ENCODE results near the gene TBC1D21. TPM values are rescaled to one million over a fixed set of nuclear protein-coding genes. Genes with fewer than 3 reads are reported as not detected.
A peak's percentile ranks its signal among the peaks of the same experiment; 100 is the strongest.

The TBC1D21 gene, protein sequence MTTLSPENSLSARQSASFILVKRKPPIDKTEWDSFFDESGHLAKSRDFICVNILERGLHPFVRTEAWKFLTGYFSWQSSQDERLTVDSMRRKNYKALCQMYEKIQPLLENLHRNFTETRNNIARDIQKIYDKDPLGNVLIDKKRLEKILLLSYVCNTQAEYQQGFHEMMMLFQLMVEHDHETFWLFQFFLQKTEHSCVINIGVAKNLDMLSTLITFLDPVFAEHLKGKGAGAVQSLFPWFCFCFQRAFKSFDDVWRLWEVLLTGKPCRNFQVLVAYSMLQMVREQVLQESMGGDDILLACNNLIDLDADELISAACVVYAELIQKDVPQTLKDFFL
- total RNA-seq, result not detected
- long read RNA-seq, result 0 reads

DNA sequence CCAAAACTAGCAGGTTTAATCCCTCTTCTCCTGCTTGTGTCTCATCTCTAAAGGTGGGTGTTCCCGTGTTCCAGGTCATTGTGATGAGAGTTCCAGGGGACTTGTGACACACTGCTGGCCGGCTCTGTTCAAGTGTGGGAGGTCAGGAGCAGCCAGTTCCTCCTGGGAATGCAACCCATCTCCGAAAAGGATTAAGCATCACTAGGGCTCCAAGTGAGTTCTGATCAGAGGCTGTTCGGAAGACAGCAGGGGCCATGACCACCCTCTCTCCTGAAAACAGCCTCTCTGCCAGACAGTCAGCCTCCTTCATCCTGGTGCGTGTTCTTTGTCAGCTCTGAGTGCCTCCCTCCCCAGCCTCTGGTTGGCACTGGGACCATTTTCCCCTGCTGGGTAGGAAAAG, at the start of gene TBC1D21:
TBC1D21 (plus strand) TSS at position 109 of the 400 bp plus-strand sequence; CDS start at position 255, 146 bp downstream.
- DNase-seq (ENCODE audit: missing footprints), result no peak
- no peak for ATAC-seq
- intact Hi-C loops (cut with DNase I), result loop anchor here (5.0 kb wide), 1 partner anchor 76 kb away; no protein-coding TSS in a partner anchor

DNA sequence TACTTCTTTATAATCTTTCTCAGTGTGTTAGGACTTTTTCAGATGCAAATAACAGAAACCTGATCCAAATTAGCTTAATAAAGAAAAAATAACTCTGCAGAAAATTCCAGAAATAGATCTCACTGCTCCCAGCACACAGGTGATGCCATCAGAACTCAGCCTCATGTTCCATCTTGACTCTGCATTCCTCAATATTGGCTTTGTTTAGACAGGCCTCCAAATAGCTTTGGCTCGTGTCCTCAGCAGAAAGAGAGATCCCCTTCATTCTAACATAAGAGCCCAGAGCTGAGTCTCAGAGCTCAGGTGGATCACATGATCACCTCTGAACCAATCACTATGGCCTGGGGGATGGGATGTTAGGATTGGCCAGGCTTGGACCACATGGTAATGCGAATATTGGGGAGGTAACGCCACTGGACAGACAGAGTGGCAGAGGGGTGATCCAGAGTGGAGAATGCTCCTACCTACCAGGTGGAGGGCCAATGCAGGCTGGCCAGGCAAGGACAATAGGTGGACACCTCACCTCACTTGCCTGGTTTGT, 46.6 kb upstream of the TBC1D21 start:
- intact Hi-C loops (cut with DNase I), result no loop called here
- DNase-seq (ENCODE audit: missing footprints) (no peak), ATAC-seq (no peak)

DNA sequence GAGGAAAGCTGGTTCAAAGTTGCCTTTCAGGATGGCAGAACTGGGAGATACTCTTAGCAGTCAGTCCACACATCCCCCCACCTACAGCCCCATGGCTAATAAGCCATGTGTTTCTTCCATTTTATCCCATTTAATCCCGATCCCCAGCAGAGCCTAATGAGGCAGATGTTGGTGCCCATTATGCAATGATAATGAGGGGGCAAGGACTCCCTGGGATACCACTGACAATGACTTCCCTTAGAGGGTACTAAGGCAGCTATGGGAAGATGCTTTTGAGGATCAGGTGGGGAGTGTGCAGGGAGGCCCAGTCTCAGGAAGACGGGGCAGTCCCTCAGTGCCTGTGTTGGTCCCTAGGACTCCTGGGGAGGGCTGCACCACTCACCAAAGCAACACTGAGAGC, 43.8 kb upstream of the TBC1D21 start:
- ATAC-seq (no peak), DNase-seq (ENCODE audit: missing footprints) (no peak)
- intact Hi-C loops (cut with DNase I), result no loop called here

DNA sequence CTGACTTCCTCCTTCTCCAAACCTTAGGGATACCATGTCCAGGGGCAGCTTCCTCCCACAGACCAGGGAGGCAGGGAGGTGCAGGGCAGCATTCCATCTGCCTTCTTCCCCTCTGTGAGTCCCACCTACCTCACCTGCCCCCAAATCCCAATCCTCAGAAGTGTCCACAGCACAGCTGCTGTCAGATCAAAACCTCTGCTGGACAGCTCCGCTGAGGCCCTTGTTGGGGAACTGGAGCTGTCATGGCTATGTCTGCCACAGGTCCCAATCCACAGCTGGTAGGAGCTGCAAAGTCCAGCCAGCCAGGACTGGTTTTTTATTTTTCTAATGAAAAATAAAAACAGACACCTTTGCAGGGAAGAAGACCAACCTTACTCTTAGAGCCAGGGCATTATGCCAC, 40.7 kb upstream of the TBC1D21 start:
- ATAC-seq, result no peak
- intact Hi-C loops (cut with DNase I), result no loop called here
- DNase-seq (ENCODE audit: missing footprints), result no peak

DNA sequence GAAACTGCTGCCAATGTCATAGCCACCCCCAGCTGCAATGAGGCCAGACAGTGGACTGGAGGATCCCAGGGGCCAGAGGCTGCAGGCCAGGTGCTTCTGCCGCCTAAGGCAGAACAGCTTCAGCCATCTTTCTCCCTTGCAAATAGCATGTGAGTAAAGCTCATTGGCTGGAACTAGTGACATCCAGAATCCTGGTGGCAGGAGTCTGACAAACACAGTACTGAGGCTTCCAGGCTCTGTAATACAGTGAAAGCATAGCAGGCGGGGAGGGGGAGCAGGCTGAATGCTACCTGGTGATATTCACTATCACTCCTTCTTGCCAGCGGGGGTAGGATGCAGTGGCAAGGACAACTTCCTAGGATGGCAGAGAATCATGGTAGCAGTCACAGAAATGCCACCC, 36.5 kb upstream of the TBC1D21 start:
- no peak for DNase-seq (ENCODE audit: missing footprints)
- intact Hi-C loops (cut with DNase I), result no loop called here
- ATAC-seq, result no peak

DNA sequence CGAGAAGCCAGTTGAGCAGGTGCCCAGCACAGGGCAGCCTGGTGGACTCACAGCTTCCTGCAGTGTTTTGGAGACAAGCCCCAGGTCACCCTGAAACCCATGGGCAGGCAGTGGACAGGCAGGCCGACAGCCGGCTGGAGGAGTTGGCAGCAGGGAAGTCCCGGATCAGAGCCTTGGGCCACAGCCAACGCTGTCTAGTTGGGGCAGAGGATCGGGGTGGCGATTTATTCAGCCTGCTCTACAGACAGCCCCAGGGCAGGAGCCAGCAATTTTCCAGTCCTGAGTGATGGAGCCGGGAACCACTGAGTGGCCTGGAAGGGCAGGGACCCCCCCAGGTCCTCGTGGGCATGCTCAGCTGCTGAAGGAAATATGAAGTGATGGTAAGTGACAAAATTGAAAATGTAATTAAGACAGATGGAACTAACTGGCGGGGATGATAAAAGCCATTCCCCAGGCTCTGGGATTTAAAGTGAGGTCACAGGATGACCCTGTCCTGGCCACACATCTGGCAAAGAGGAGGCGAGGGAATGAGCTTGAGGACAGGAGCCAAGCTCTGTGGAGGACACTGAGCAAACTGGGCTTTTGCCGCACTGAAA, 34.4 kb upstream of the TBC1D21 start:
- intact Hi-C loops (cut with DNase I), result loop anchor here (2.0 kb wide), 1 partner anchor 36 kb away; no protein-coding TSS in a partner anchor
- DNase-seq (ENCODE audit: missing footprints) (peak; percentile 85), ATAC-seq (peak; percentile 95)

DNA sequence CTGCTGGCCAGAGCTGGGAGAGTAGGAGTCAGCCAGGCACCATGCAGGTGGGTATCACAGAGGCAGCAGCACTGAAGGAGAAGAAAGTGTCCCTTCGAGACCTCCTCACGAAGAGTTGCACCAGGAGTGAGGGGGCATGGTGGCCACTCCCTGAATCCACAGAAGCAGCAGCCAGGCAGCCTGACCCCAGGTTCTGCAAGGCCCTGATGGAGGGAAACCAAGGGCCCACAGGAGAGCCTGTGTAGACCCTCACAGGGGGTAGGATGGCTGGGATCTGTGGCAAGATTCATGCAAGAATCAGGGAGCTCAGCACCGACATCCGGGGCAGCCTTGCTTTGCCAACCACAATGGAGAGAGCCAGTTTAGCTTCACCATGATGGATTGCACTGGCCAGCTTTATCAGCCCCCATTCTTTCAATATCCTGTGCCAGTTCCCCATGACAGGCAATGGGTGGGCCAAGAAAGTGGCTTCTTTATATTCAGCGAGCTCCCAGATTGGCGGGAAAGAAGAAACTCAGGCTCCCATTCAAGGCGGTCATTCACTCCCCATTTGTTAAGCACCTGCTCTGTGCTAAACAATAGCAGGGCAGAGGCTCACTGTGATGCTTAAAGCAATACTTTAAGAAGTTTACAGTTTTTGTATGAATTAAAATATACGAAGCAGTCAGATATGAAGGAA, 33.5 kb upstream of the TBC1D21 start:
- intact Hi-C loops (cut with DNase I), result loop anchor here (2.0 kb wide), 1 partner anchor 37 kb away; no protein-coding TSS in a partner anchor
- DNase-seq (ENCODE audit: missing footprints) (no peak), ATAC-seq (no peak)

DNA sequence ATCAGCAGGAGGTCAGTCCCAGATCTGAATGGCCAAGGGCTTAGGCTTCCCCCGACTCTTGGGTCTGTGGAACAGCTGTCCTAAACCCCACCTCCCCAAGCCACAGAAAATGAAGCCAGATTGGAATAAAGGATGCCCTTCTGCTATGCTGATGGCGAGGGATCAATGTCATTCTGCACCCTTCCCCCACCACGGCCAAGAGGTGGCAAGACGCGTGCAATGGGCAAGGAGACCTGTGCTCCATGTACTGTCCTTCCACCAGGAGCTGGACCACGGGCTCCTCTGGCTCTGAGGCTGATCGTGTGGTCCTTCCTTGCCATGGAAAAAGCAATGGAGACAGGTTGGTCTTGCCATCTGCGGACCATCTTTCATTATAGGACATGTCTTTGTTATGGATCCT, 32.6 kb upstream of the TBC1D21 start:
- DNase-seq (ENCODE audit: missing footprints) (no peak), ATAC-seq (no peak)
- intact Hi-C loops (cut with DNase I), result no loop called here

DNA sequence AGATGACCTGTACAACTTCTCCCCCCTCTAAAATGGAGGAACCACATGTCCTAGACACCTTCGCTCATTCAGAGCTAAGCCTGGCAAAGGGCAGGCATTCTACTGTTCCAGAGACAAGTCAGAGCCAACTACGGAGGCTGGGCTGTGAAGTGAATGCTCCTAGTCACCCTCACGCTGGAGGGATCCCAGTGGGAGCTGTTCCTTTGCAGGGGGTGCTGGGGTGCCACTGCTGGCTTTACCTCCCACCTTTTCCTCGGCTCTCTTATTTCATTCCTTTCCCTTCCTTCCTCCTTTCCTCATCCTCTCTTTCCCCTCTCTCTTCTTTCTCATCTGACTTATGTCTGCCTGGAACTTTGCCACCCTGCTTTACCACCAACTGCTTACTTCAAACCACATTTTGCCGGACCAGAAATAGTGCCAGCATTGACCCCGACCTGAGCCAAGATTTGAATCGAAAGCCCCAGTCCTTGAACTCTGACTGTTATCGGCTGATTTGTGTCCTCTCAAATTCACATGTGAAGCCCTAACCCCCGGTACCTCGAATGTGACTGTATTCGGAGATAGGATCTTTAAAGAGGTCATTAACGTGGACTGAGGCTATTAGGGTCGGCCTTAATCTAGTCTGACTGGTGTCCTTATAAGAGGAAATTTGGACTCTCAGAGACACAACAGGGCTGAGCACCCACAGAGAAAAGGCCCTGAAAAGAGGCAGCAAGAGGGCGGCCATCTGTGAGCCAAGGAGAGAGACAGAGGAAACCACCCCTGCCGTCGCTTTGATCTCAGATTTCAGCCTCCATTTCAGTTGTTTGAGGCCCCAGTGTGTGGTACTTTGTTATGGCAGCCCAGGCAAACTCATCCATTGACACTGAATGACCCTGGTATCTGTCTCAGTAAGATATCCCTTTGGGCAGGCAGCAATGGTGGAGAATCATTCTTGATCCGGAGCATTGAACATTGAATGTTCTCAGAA, 31.3 kb upstream of the TBC1D21 start:
- ATAC-seq (no peak), DNase-seq (ENCODE audit: missing footprints) (no peak)
- intact Hi-C loops (cut with DNase I), result no loop called here

DNA sequence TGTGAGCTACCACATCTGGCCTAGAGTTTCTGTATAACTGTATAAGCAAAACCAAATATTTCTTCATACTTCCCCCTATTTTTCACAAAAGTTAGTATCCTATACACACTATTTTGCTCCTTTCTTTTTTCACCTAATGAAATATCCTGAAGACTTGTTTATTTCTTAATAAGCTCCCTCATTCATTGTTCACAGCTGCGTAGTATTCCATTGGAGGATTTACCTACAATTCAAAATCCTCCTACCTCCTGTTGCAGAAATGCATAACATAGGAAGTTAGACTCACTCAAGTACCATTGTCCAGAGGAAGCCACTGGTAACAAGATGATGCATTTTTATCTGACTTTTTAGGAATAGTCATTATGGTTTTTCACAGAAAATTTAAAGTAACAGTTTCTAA, 29.6 kb upstream of the TBC1D21 start:
- ATAC-seq (no peak), DNase-seq (ENCODE audit: missing footprints) (no peak)
- intact Hi-C loops (cut with DNase I), result no loop called here

DNA sequence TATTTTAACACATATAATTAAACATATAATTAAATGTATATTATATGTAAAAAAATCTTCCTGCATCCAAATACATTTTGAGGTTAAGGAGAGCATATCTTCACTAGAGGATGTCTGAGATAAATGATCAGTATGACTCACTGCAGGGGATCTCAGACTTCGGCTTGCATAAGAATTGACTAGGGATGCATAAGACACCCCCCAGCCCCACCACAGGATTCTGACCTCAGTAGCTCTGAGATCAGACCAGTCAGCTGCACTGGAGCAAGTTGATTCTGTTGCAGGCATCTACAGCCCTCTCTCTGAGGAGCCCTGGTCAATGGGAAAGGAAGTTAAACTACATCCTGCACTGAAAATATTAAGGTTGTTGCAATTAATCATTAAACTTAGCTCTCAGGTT, 29.0 kb upstream of the TBC1D21 start:
- ATAC-seq (no peak), DNase-seq (ENCODE audit: missing footprints) (no peak)
- intact Hi-C loops (cut with DNase I), result no loop called here

DNA sequence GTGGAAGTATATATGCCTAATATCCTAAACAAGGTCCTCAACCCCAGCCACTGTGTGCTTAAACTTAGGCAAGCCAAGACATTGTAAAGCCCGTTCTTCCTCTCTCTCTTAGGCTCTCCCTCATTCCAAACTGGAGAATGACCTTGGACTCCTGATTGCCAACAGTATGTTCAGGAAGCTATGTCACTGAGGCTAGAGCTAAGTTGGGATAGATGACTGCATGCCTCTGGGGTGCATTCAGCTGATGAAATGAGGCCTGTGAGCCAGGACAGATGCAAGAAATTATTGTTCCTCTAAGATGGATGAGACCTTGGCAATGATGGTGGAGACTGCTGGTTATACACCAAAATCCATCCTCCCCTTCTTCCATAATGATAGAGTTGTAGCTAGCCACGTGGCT, 27.9 kb upstream of the TBC1D21 start:
- intact Hi-C loops (cut with DNase I), result no loop called here
- ATAC-seq (no peak), DNase-seq (ENCODE audit: missing footprints) (no peak)

DNA sequence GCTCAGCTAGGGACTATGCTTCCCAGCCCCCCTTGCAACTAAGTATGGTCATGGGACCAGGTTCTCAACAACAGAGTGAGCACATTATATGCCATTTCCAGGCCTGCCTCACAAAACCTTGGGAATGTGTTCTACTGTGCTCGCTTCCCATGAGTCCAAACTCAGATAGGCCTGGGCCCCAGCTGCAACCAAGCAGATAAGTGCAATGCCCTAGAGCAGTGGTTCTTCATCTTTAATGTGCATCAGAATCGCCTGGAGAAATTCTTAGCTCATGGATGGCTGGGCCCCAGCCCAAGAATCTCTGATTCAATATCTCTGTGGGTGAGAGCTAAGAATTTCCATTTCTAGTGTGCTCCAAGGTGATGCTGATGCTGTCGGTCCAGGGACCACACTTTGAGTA, 27.5 kb upstream of the TBC1D21 start:
- intact Hi-C loops (cut with DNase I), result no loop called here
- DNase-seq (ENCODE audit: missing footprints) (no peak), ATAC-seq (no peak)

DNA sequence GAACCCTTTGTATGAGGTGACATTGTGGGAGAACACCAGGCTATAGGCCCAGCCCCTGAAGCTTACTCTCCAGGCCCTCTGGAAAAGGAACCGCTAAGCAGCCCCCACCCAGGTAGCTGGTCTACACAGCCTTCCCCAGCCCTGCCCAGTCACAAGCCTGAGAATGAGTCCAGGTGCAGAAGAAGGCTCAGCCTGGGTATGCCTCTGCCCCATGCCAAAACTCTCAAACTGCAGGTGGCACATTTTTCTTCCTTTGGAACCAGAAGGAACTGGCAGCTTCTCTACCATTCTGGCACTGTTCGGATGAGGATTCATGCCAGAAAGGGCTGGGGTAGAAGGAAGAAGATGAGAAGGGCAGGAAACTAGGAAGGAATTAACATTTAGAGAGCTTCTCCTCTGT, 23.7 kb upstream of the TBC1D21 start:
- intact Hi-C loops (cut with DNase I), result no loop called here
- ATAC-seq (no peak), DNase-seq (ENCODE audit: missing footprints) (no peak)

DNA sequence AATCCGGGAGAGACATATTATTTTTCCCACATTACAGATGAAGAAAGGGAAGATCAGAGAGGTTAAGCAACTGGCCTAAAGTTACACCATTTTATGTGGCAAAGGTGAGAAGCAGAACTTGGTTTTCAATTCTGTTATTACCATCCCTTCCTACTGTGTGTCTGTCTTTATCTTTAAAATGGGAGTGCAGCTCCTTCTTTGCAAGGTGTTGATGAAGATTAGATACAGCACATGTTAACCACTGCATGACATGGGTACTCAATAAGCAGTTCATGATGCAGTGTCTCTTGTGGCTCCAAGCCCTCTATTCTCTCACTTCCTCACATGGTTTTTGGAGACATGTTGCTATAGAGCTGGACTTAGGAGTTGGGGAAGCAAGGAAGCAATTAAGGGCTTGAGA, 23.1 kb upstream of the TBC1D21 start:
- ATAC-seq (no peak), DNase-seq (ENCODE audit: missing footprints) (no peak)
- intact Hi-C loops (cut with DNase I), result no loop called here

DNA sequence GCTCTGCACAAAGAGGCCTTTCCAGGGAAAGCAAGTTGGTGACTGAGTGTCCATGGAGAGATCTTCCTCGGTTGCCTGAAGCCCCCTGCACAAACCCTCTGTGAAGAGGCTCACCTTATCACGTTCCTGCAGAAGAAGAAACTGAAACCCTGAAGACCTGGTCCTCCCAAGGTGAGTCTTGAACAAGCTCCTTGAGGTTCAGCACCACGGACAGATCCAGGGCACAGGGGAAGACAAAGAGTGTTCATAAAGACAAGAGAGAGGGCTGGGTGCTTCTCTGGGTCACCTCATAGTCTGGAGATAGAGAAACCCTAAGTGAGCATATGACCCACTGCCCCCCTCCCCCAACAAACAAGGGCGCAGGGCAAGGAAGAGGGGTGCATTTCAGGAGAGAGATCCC, 21.7 kb upstream of the TBC1D21 start:
- DNase-seq (ENCODE audit: missing footprints) (no peak), ATAC-seq (no peak)
- intact Hi-C loops (cut with DNase I), result no loop called here

DNA sequence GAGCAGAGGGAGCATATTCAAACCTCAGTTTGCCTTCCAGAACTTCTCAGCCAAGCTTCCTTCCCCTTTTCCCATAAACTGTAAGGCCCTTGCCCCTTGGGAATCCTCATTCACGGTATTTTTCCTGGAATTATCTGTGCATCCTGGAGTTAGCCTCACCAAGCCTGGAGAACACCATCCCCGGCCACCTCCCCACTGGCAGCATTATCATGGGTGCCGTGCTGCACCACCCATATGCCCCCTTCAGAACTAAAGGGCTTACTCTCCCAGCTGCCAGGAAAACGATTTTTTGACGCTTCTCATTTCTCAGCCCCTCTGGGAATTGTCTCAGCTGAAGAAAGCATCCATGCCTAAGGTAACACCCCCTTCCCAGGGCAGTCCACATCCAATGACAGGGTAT, 20.9 kb upstream of the TBC1D21 start:
- DNase-seq (ENCODE audit: missing footprints) (no peak), ATAC-seq (no peak)
- intact Hi-C loops (cut with DNase I), result no loop called here

DNA sequence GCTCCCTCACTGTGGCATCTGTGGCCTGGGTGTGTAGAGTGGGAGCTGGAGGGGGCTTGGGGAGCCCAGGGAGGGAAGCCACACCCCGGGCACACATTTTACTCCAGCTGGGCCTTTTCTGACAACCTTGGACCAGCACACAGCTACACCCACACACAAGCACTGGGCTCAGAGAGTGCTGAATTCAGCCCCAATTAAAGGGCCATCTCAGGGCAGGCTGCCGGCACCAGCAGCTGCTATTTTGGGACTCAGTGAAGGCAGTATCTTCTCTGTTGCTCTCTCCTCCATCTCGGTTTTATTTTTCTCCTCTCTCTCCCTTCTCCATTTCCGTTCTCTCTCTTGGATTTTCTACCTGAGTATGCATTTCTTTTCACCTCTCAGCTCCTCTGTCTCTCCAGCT, 19.1 kb upstream of the TBC1D21 start:
- DNase-seq (ENCODE audit: missing footprints), result no peak
- ATAC-seq, result peak; percentile 40
- intact Hi-C loops (cut with DNase I), result no loop called here
